CD4-positive, alpha-beta memory T cell (primary cell): ENCODE measurements around the gene PLRG1. TPM values are rescaled to one million over a fixed set of nuclear protein-coding genes. Genes with fewer than 3 reads are reported as not detected.

ENCODE experiments used
- CTCF ChIA-PET: fragments of 350-600 bp; sonication (Branson Sonifier 250); formaldehyde crosslinking; loops from one replicate; lab custom pipeline; 2021; ENCODE audit warnings: inconsistent platforms; ENCODE audit not compliant: partially characterized antibody; lab: Charles Lee
- POLR2A ChIA-PET: fragments of 350-600 bp; sonication (Branson Sonifier 250); formaldehyde crosslinking; loops from one replicate; lab custom pipeline; 2021; ENCODE audit not compliant: partially characterized antibody; lab: Charles Lee
- DNase-seq, 5 donors: peaks; one replicate each; pipeline versions ENCODE4 v3.0.0 to v3.0.0-alpha.2; 2020 to 2022; ENCODE audit warnings: mixed read lengths in 1 of 5
- H3K27ac ChIP-seq: one replicate; pipeline ENCODE4 v1.7.0; 2013; ENCODE audit warnings: low read depth, low read length
- H3K27me3 ChIP-seq: 2 replicates; pipeline ENCODE4 v1.7.0; 2013; ENCODE audit warnings: mild to moderate bottlenecking, low read length, moderate library complexity; ENCODE audit not compliant: insufficient read depth
- H3K36me3 ChIP-seq: 2 replicates; pipeline ENCODE4 v1.7.0; 2013; ENCODE audit warnings: mild to moderate bottlenecking, low read length, moderate library complexity; ENCODE audit not compliant: insufficient read depth
- H3K4me1 ChIP-seq: 2 replicates; pipeline ENCODE4 v1.7.0; 2013; ENCODE audit warnings: mild to moderate bottlenecking, low read length, moderate library complexity; ENCODE audit not compliant: insufficient read depth
- H3K4me3 ChIP-seq, 2 donors: one replicate each; pipeline ENCODE4 v1.7.0; 2013; ENCODE audit warnings: low read length in 2 of 2, mild to moderate bottlenecking in 1 of 2
- H3K9me3 ChIP-seq, 2 donors: one replicate each; pipeline ENCODE4 v1.7.0; 2013; ENCODE audit warnings: low read length in 2 of 2, control low read depth in 1 of 2; ENCODE audit not compliant: control insufficient read depth in 1 of 2
- H3K27ac Mint-ChIP-seq, 7 donors: one replicate each; pipeline ENCODE4 v1.8.0; 2020 to 2021; ENCODE audit warnings: mixed read lengths in 7 of 7, mild to moderate bottlenecking in 6 of 7, inconsistent platforms in 3 of 7, moderate library complexity in 3 of 7
- H3K27me3 Mint-ChIP-seq, 2 donors: one replicate each; pipeline ENCODE4 v1.8.0; 2020 to 2021; ENCODE audit warnings: mixed read lengths in 2 of 2
- H3K36me3 Mint-ChIP-seq, 2 donors: one replicate each; pipeline ENCODE4 v1.8.0; 2020 to 2021; ENCODE audit warnings: mixed read lengths in 2 of 2, inconsistent platforms in 1 of 2, mild to moderate bottlenecking in 1 of 2
- H3K4me1 Mint-ChIP-seq, 4 donors: one replicate each; pipeline ENCODE4 v1.8.0; 2020 to 2021; ENCODE audit warnings: mixed read lengths in 4 of 4, mild to moderate bottlenecking in 1 of 4
- H3K4me3 Mint-ChIP-seq, 8 donors: one replicate each; pipeline ENCODE4 v1.8.0; 2020 to 2021; ENCODE audit warnings: mixed read lengths in 8 of 8, mild to moderate bottlenecking in 7 of 8, moderate library complexity in 6 of 8, inconsistent platforms in 3 of 8
- H3K9me3 Mint-ChIP-seq, 8 donors: one replicate each; pipeline ENCODE4 v1.8.0; 2020 to 2021; ENCODE audit warnings: mixed read lengths in 8 of 8, mild to moderate bottlenecking in 5 of 8, inconsistent platforms in 3 of 8, moderate library complexity in 1 of 8
- intact Hi-C: fragments of 100-400 bp; cut with micrococcal nuclease; formaldehyde crosslinking; loops from one replicate; pipeline ENCODE4 v1.15.1; 2023
- polyA plus RNA-seq, 2 donors: library from polyadenylated mRNA; unstranded; fragments of 300-500 nt; fragmentation: Illumina TruSeq; gene quantifications; one replicate each; pipeline ENCODE4 v1.2.3, GENCODE V29; 2021
- total RNA-seq, 2 experiments: library from RNA; stranded (reverse); gene quantifications; one replicate each; pipeline ENCODE4 v1.2.3, GENCODE V29; 2021

The PLRG1 gene
- total and polyA plus RNA-seq, 4 experiments from 2014 or later, result 77.5 to 91.8 (median 83.1) TPM

- POLR2A ChIA-PET, result no interaction called here
- Mint-ChIP-seq H3K27me3 (peaks cover 8 to 12% of the 10 kb centered on the region in 2 donors), H3K36me3 (no peaks in the 10 kb centered on the region), H3K4me3 (no peak overlapping the region), H3K27ac (no peak overlapping the region), H3K9me3 (no peaks in the 10 kb centered on the region), H3K4me1 (peaks cover 0 to 2% (median 0%) of the 10 kb centered on the region in 4 donors)
- no peak for DNase-seq
- H3K36me3 ChIP-seq, result no peaks in the 10 kb centered on the region
- H3K27ac ChIP-seq, result no peak overlapping the region
- H3K4me1 ChIP-seq, result no peaks in the 10 kb centered on the region
- H3K9me3 ChIP-seq, result no peaks in the 10 kb centered on the region
- no peaks in the 10 kb centered on the region for H3K27me3 ChIP-seq
- intact Hi-C loops, result no loop called here
- H3K4me3 ChIP-seq, result no peak overlapping the region
- CTCF ChIA-PET, result no interaction called here
Observed at GRCh38 chr4:154584259-154584658, 34.1 kb upstream of the PLRG1 start.

DNA sequence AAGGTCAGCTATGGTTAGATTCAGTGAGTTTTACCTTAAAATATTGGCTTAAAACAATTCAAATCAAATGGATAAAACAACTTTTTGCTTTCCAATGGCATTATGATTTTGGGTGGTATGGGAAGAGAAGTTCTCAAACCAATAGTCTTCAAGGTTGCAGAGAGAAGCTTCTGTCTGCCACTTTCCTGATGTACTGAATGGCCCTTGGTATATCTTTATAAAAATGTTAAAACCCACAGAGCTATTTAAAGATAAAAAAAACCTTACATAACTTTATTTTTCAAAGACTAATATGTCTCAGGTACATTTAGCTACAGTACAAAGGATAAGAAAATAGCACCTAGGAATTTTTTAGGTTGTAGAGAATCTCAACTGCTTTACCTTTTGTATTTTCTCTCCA lies 33.5 kb upstream of the PLRG1 start:
- Mint-ChIP-seq H3K4me3 (no peak overlapping the region), H3K27ac (no peak overlapping the region), H3K9me3 (no peaks in the 10 kb centered on the region), H3K4me1 (peaks cover 0 to 2% (median 0%) of the 10 kb centered on the region in 4 donors), H3K36me3 (no peaks in the 10 kb centered on the region), H3K27me3 (peaks cover 10 to 12% of the 10 kb centered on the region in 2 donors)
- intact Hi-C loops, result no loop called here
- Histone ChIP-seq H3K9me3 (no peaks in the 10 kb centered on the region), H3K4me3 (no peak overlapping the region), H3K27ac (no peak overlapping the region), H3K27me3 (no peaks in the 10 kb centered on the region), H3K36me3 (no peaks in the 10 kb centered on the region), H3K4me1 (no peaks in the 10 kb centered on the region)
- DNase-seq, result no peak
- CTCF ChIA-PET, result no interaction called here
- POLR2A ChIA-PET, result no interaction called here

DNA sequence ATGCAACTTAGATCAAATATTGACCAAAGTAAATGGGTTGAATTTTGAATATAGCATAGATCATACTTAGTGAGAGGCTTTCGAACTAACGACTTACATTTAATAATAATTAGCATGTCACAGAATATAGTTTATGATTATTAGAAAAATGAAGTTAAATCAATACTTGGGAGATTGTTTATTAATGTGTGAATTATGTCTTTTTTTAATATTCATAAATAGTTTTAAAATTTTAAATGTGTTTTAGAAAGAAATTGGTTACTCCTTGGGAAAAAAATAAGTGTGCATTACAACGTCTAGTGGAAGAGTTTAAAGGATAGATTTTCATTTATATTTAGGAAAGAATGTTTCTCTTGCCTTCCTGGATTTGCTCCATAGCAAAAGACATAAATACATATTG lies 33.0 kb upstream of the PLRG1 start:
- ChIA-PET POLR2A (no interaction called here), CTCF (no interaction called here)
- H3K4me3 Mint-ChIP-seq, result no peak overlapping the region
- intact Hi-C loops, result no loop called here
- H3K36me3 ChIP-seq, result no peaks in the 10 kb centered on the region
- no peaks in the 10 kb centered on the region for H3K9me3 ChIP-seq
- peaks cover 10 to 13% of the 10 kb centered on the region in 2 donors for H3K27me3 Mint-ChIP-seq
- H3K4me1 ChIP-seq, result no peaks in the 10 kb centered on the region
- H3K9me3 Mint-ChIP-seq, result no peaks in the 10 kb centered on the region
- no peaks in the 10 kb centered on the region for H3K27me3 ChIP-seq
- H3K4me3 ChIP-seq, result no peak overlapping the region
- H3K4me1 Mint-ChIP-seq, result peaks cover 0 to 2% (median 0%) of the 10 kb centered on the region in 4 donors
- no peak overlapping the region for H3K27ac ChIP-seq
- no peak overlapping the region for H3K27ac Mint-ChIP-seq
- DNase-seq, result no peak
- H3K36me3 Mint-ChIP-seq, result no peaks in the 10 kb centered on the region

- ChIA-PET CTCF (no interaction called here), POLR2A (no interaction called here)
- no peaks in the 10 kb centered on the region for H3K4me1 ChIP-seq
- DNase-seq, result no peak
- H3K27ac ChIP-seq, result no peak overlapping the region
- no peak overlapping the region for H3K4me3 Mint-ChIP-seq
- H3K27me3 ChIP-seq, result no peaks in the 10 kb centered on the region
- intact Hi-C loops, result no loop called here
- no peaks in the 10 kb centered on the region for H3K36me3 Mint-ChIP-seq
- H3K4me1 Mint-ChIP-seq, result peaks cover 0 to 2% (median 0%) of the 10 kb centered on the region in 4 donors
- no peak overlapping the region for H3K27ac Mint-ChIP-seq
- H3K9me3 ChIP-seq, result no peaks in the 10 kb centered on the region
- H3K4me3 ChIP-seq, result no peak overlapping the region
- H3K27me3 Mint-ChIP-seq, result peaks cover 11 to 13% of the 10 kb centered on the region in 2 donors
- H3K9me3 Mint-ChIP-seq, result no peaks in the 10 kb centered on the region
- H3K36me3 ChIP-seq, result no peaks in the 10 kb centered on the region
Observed at GRCh38 chr4:154582723-154583122, 32.5 kb upstream of the PLRG1 start.

DNA sequence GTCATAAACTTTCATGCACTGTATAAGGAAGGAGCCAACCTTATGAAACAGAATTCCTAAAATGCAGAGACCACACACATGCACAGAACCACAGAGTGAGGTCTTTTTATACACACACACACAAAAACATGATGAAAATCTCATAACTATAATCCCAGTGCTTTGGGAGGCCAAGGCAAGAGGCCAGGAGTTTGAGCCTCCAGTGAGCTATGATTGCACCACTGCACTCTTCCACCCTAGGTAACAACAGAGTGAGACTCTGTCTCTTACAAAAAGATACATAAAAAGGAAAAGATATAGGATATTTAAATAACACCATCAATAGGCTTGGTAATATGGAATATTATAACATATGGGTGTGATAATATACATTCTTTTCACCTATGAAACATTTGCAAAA lies 29.7 kb upstream of the PLRG1 start:
- ChIA-PET POLR2A (no interaction called here), CTCF (no interaction called here)
- H3K27me3 ChIP-seq, result no peaks in the 10 kb centered on the region
- H3K9me3 ChIP-seq, result no peaks in the 10 kb centered on the region
- H3K36me3 Mint-ChIP-seq, result no peaks in the 10 kb centered on the region
- H3K9me3 Mint-ChIP-seq, result no peaks in the 10 kb centered on the region
- intact Hi-C loops, result no loop called here
- no peaks in the 10 kb centered on the region for H3K36me3 ChIP-seq
- no peak overlapping the region for H3K27ac Mint-ChIP-seq
- H3K27ac ChIP-seq, result no peak overlapping the region
- no peak for DNase-seq
- no peak overlapping the region for H3K4me3 ChIP-seq
- no peaks in the 10 kb centered on the region for H3K4me1 Mint-ChIP-seq
- no peaks in the 10 kb centered on the region for H3K4me1 ChIP-seq
- H3K27me3 Mint-ChIP-seq, result peaks cover 8 to 11% of the 10 kb centered on the region in 2 donors
- H3K4me3 Mint-ChIP-seq, result no peak overlapping the region

GRCh38 chr4:154578919-154579318 lies 28.7 kb upstream of the PLRG1 start:
- intact Hi-C loops, result no loop called here
- H3K4me3 Mint-ChIP-seq, result no peak overlapping the region
- CTCF ChIA-PET, result no interaction called here

DNA sequence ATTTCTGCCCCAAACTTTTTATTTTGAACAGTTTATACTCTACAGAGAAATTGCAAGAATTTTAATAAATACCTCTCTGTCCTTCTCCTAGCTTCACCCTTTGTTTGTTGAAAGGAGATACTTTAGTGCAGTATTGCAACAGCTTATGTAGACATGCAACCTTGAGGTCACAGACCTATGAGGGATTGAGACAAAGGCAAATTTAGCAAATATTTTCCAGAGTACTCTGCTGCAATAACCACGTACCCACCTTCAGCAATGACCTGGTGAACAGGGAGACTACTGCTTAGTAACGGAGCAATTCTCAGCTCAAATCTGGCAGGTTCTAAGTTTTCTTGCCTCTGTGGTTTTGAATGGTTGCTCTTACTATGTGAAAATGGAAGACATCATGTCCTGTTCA lies 27.1 kb upstream of the PLRG1 start:
- CTCF ChIA-PET, result no interaction called here
- H3K9me3 Mint-ChIP-seq, result no peaks in the 10 kb centered on the region
- H3K36me3 Mint-ChIP-seq, result no peaks in the 10 kb centered on the region
- POLR2A ChIA-PET, result no interaction called here
- Histone ChIP-seq H3K27ac (no peak overlapping the region), H3K4me3 (no peak overlapping the region), H3K9me3 (no peaks in the 10 kb centered on the region), H3K36me3 (no peaks in the 10 kb centered on the region), H3K27me3 (no peaks in the 10 kb centered on the region), H3K4me1 (no peaks in the 10 kb centered on the region)
- H3K4me3 Mint-ChIP-seq, result no peak overlapping the region
- DNase-seq, result no peak
- no peaks in the 10 kb centered on the region for H3K4me1 Mint-ChIP-seq
- intact Hi-C loops, result no loop called here
- H3K27ac Mint-ChIP-seq, result no peak overlapping the region
- peaks cover 10 to 11% of the 10 kb centered on the region in 2 donors for H3K27me3 Mint-ChIP-seq

More at GRCh38 chr4:154578919-154579318, 28.7 kb upstream of the PLRG1 start:
- Histone ChIP-seq H3K36me3 (no peaks in the 10 kb centered on the region), H3K4me3 (no peak overlapping the region), H3K9me3 (no peaks in the 10 kb centered on the region), H3K4me1 (no peaks in the 10 kb centered on the region), H3K27me3 (no peaks in the 10 kb centered on the region), H3K27ac (no peak overlapping the region)
- H3K27ac Mint-ChIP-seq, result no peak overlapping the region
- DNase-seq, result no peak
- POLR2A ChIA-PET, result no interaction called here
- H3K4me1 Mint-ChIP-seq, result no peaks in the 10 kb centered on the region
- H3K9me3 Mint-ChIP-seq, result no peaks in the 10 kb centered on the region
- peaks cover 10 to 11% of the 10 kb centered on the region in 2 donors for H3K27me3 Mint-ChIP-seq
- H3K36me3 Mint-ChIP-seq, result no peaks in the 10 kb centered on the region

- no peak overlapping the region for H3K4me3 Mint-ChIP-seq
Observed at GRCh38 chr4:154574311-154574710, 24.1 kb upstream of the PLRG1 start.

More at GRCh38 chr4:154574311-154574710, 24.1 kb upstream of the PLRG1 start:
- H3K36me3 ChIP-seq, result no peaks in the 10 kb centered on the region
- H3K4me1 ChIP-seq, result no peaks in the 10 kb centered on the region
- no peaks in the 10 kb centered on the region for H3K9me3 ChIP-seq
- Mint-ChIP-seq H3K4me1 (no peaks in the 10 kb centered on the region), H3K36me3 (no peaks in the 10 kb centered on the region), H3K27me3 (peaks cover 12 to 15% of the 10 kb centered on the region in 2 donors), H3K27ac (no peak overlapping the region), H3K9me3 (no peaks in the 10 kb centered on the region)
- ChIA-PET CTCF (interaction anchor here (1.5 kb wide), 1 partner anchor 15 kb away, joined by 4 read pairs; no protein-coding TSS in a partner anchor), POLR2A (no interaction called here)
- H3K27me3 ChIP-seq, result no peaks in the 10 kb centered on the region
- DNase-seq, result no peak
- no peak overlapping the region for H3K4me3 ChIP-seq
- H3K27ac ChIP-seq, result no peak overlapping the region
- intact Hi-C loops, result no loop called here
